Memory B cell (primary cell): Measurements from ENCODE around the gene CACNB3.
"Not testable (repeated sequence)": the region's sequence is repeated elsewhere in the genome, so short reads cannot be mapped to it uniquely, and the experiment has no call there.

Experiments used
- ATAC-seq: fragments of 150-1000 bp; cut with Tn5 transposase; 2 replicates; pipeline ENCODE4 v1.10.0; 2021; ENCODE audit warnings: low read depth, mild to moderate bottlenecking, moderate library complexity
- DNase-seq, 2 donors: peaks; one replicate each; pipeline ENCODE4 v3.0.0; 2022; ENCODE audit warnings: low spot score in 2 of 2
- H3K27ac Mint-ChIP-seq: one replicate; pipeline ENCODE4 v1.8.0; 2022; ENCODE audit warnings: mild to moderate bottlenecking, moderate library complexity, mixed read lengths
- H3K27me3 Mint-ChIP-seq: one replicate; pipeline ENCODE4 v1.8.0; 2022; ENCODE audit warnings: mixed read lengths
- H3K36me3 Mint-ChIP-seq: one replicate; pipeline ENCODE4 v1.8.0; 2022; ENCODE audit warnings: mild to moderate bottlenecking, mixed read lengths
- H3K4me1 Mint-ChIP-seq: one replicate; pipeline ENCODE4 v1.8.0; 2022; ENCODE audit warnings: mixed read lengths
- H3K4me3 Mint-ChIP-seq: one replicate; pipeline ENCODE4 v1.8.0; 2022; ENCODE audit warnings: mild to moderate bottlenecking, moderate library complexity, mixed read lengths
- H3K9me3 Mint-ChIP-seq: one replicate; pipeline ENCODE4 v1.8.0; 2022; ENCODE audit warnings: mixed read lengths

Gene CACNB3

DNA sequence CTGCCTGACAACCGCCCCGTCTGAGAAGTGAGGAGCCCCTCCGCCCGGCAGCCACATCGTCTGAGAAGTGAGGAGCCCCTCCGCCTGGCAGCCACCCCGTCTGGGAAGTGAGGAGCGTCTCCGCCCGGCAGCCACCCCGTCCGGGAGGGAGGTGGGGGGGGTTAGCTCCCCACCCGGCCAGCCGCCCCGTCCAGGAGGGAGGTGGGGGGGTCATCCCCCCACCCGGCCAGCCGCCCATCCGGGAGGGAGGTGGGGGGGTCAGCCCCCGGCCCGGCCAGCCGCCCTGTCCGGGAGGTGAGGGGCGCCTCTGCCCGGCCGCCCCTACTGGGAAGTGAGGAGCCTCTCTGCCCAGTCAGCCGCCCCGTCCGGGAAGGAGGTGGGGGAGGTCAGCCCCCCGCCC is 23.7 kb downstream of the CACNB3 start:
- not testable (repeated sequence) for H3K4me3 Mint-ChIP-seq, ATAC-seq, DNase-seq, H3K4me1 Mint-ChIP-seq, H3K27ac Mint-ChIP-seq, H3K9me3 Mint-ChIP-seq, H3K27me3 Mint-ChIP-seq
- H3K36me3 Mint-ChIP-seq: peaks cover 26% of the 10 kb centered on the region

- no peaks in the 10 kb centered on the region for H3K9me3 Mint-ChIP-seq
- peak; percentile 92 for ATAC-seq
- H3K4me3 Mint-ChIP-seq: peak within 1 kb of the TSS; percentile 99
- peak within 1 kb of the TSS; percentile 98 for H3K27ac Mint-ChIP-seq
- peak; percentile 70 to 82 for DNase-seq
- H3K36me3 Mint-ChIP-seq: peaks cover 10% of the 10 kb centered on the region
- no peaks in the 10 kb centered on the region for H3K27me3 Mint-ChIP-seq
- H3K4me1 Mint-ChIP-seq: peaks cover 27% of the 10 kb centered on the region
Measured at GRCh38 chr12:48851883-48852733, 33.8 kb downstream of the CACNB3 start, which contains the start of gene DDX23. Gene DDX23 (minus strand): TSS chr12:48852163. CDS start chr12:48845782, 6,381 bp downstream.

- ATAC-seq (peak; percentile 31), DNase-seq (peak; percentile 89 to 91)
- no peaks in the 10 kb centered on the region for H3K27me3 Mint-ChIP-seq
- peaks cover 30% of the 10 kb centered on the region for H3K4me1 Mint-ChIP-seq
- peak overlapping the region; percentile 99 for H3K4me3 Mint-ChIP-seq
- H3K9me3 Mint-ChIP-seq: no peaks in the 10 kb centered on the region
- H3K27ac Mint-ChIP-seq: peak overlapping the region; percentile 98
- H3K36me3 Mint-ChIP-seq: peaks cover 10% of the 10 kb centered on the region
Measured at GRCh38 chr12:48852734-48853688, 34.7 kb downstream of the CACNB3 start.

- Mint-ChIP-seq H3K27ac (no peak overlapping the region), H3K36me3 (peaks cover 7% of the 10 kb centered on the region), H3K27me3 (no peaks in the 10 kb centered on the region), H3K9me3 (no peaks in the 10 kb centered on the region), H3K4me3 (no peak overlapping the region), H3K4me1 (peaks cover 26% of the 10 kb centered on the region)
- ATAC-seq: no peak
- DNase-seq: no peak
Measured at GRCh38 chr12:48854488-48854887, 36.2 kb downstream of the CACNB3 start.

GRCh38 chr12:48854932-48855331 is 36.6 kb downstream of the CACNB3 start:
- not testable (repeated sequence) for H3K27ac Mint-ChIP-seq, H3K9me3 Mint-ChIP-seq, H3K4me3 Mint-ChIP-seq, H3K36me3 Mint-ChIP-seq, ATAC-seq, DNase-seq, H3K27me3 Mint-ChIP-seq
- peaks cover 24% of the 10 kb centered on the region for H3K4me1 Mint-ChIP-seq

DNA sequence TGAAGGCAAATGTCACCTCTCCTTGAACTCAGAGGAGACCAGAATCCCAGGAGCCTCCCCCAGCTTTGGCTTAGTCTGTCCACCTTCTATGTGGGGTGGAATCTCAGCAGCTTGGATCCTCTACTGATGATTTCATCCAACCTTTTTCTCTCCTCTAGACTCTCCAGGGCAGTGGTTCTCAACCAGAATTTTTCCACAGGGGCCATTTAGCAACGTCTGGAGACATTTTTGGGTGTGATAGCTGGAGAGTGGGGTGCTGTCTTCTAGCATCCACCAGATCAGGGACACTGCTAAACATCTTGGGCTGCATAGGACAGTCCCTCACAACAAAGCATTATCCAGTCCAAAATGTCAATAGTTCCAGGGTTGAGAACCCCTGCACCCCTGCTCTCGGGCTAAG is 38.1 kb downstream of the CACNB3 start:
- no peaks in the 10 kb centered on the region for H3K27me3 Mint-ChIP-seq

GRCh38 chr12:48857278-48857994 is 39.1 kb downstream of the CACNB3 start:
- Mint-ChIP-seq H3K4me1 (peaks cover 9% of the 10 kb centered on the region), H3K4me3 (peak overlapping the region; percentile 30), H3K36me3 (peaks cover 7% of the 10 kb centered on the region), H3K27ac (peak overlapping the region; percentile 38), H3K9me3 (no peaks in the 10 kb centered on the region), H3K27me3 (no peaks in the 10 kb centered on the region)
- peak; percentile 75 for ATAC-seq
- peak in 1 of 2 donors; percentile 32 for DNase-seq

More for the DNA sequence above, 38.1 kb downstream of the CACNB3 start:
- Mint-ChIP-seq H3K9me3 (no peaks in the 10 kb centered on the region), H3K4me3 (no peak overlapping the region), H3K27ac (peak overlapping the region; percentile 45), H3K36me3 (peaks cover 3% of the 10 kb centered on the region), H3K4me1 (peaks cover 10% of the 10 kb centered on the region)
- no peak for DNase-seq
- ATAC-seq: no peak

GRCh38 chr12:48858043-48858442 is 39.7 kb downstream of the CACNB3 start:
- Mint-ChIP-seq H3K36me3 (peaks cover 7% of the 10 kb centered on the region), H3K27ac (peak overlapping the region; percentile 38), H3K4me1 (peaks cover 5% of the 10 kb centered on the region), H3K27me3 (peaks cover under 1% of the 10 kb centered on the region), H3K4me3 (no peak overlapping the region), H3K9me3 (no peaks in the 10 kb centered on the region)
- ATAC-seq: no peak
- DNase-seq: no peak

GRCh38 chr12:48859607-48860006 is 41.3 kb downstream of the CACNB3 start:
- Mint-ChIP-seq H3K9me3 (no peaks in the 10 kb centered on the region), H3K4me3 (no peak overlapping the region), H3K27ac (no peak overlapping the region), H3K36me3 (peaks cover 7% of the 10 kb centered on the region), H3K27me3 (peaks cover 3% of the 10 kb centered on the region), H3K4me1 (peaks cover 12% of the 10 kb centered on the region)
- DNase-seq (no peak), ATAC-seq (no peak)

GRCh38 chr12:48860236-48860635 is 41.9 kb downstream of the CACNB3 start:
- not testable (repeated sequence) for H3K4me3 Mint-ChIP-seq
- peaks cover 18% of the 10 kb centered on the region for H3K4me1 Mint-ChIP-seq

DNA sequence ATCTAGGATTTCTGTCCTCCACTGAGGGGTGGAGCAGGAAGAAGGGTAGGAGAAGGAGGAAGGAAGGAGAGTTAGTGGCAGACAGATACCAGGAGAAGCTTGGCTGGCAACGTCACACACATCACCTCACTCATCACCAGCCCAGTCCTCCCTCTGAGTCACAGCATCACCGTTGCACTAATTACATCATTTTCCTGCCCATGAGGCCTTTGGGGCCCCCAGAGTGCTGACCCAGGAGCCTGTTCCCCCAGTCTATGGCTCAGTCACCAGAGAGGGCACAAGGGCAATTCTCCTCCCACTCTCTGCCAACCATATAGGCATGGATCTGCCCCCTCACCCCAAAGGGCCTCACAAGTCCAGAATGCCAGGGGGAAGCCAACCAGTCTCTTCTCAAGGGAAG is 42.8 kb downstream of the CACNB3 start:
- no peak overlapping the region for H3K27ac Mint-ChIP-seq
- H3K27me3 Mint-ChIP-seq: peaks cover 3% of the 10 kb centered on the region
- DNase-seq (no peak), ATAC-seq (no peak)
- H3K9me3 Mint-ChIP-seq: no peaks in the 10 kb centered on the region
- H3K4me3 Mint-ChIP-seq: no peak overlapping the region
- H3K4me1 Mint-ChIP-seq: peaks cover 23% of the 10 kb centered on the region
- peaks cover 7% of the 10 kb centered on the region for H3K36me3 Mint-ChIP-seq

More at GRCh38 chr12:48860236-48860635, 41.9 kb downstream of the CACNB3 start:
- not testable (repeated sequence) for H3K36me3 Mint-ChIP-seq, DNase-seq, H3K27me3 Mint-ChIP-seq, H3K27ac Mint-ChIP-seq, ATAC-seq, H3K9me3 Mint-ChIP-seq

DNA sequence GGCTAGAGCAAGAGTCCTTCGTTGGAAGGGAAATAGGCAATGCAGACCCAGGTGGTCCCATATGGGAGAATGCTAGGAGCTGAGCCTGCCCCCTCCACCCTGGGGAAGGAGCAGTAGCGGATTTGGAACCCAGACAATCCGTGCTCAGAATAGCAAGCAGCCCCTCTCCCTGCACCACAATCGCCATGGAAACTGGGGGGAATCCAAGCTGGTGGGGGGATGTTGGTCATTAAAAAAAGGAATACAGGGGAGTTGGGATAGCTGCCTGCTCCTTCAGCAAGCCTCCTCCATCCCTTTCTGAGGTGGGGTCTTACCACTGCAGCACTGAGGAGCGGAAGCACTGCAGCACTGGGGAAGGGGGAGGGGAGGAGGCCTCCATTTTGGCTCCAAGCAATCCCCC is 44.5 kb downstream of the CACNB3 start:
- H3K27ac Mint-ChIP-seq: no peak overlapping the region
- peaks cover 20% of the 10 kb centered on the region for H3K4me1 Mint-ChIP-seq
- peaks cover 7% of the 10 kb centered on the region for H3K36me3 Mint-ChIP-seq
- no peak for DNase-seq
- no peak for ATAC-seq
- peaks cover 3% of the 10 kb centered on the region for H3K27me3 Mint-ChIP-seq
- peak overlapping the region; percentile 24 for H3K4me3 Mint-ChIP-seq
- H3K9me3 Mint-ChIP-seq: no peaks in the 10 kb centered on the region

DNA sequence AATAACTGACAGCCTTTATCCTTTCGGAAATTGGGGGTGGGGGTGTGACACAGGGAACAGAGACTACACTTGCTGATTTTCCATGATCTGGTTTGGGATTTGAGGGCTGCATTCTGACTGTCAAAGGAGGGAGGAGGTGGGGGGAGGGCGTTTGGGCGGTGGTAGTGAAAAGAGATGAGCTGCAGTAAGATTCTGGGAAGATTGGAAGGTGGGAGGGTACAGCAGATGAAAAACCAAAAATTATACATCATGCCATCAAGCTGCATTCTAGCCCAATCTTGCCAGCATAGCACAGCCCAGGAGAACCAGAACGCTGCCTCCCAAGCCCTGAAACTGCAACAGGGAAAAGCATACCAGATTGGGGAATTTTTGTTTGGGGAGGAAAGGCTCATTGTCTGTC is 45.0 kb downstream of the CACNB3 start:
- peaks cover 7% of the 10 kb centered on the region for H3K36me3 Mint-ChIP-seq
- no peak overlapping the region for H3K4me3 Mint-ChIP-seq
- H3K27ac Mint-ChIP-seq: no peak overlapping the region
- peaks cover 3% of the 10 kb centered on the region for H3K27me3 Mint-ChIP-seq
- H3K4me1 Mint-ChIP-seq: peaks cover 20% of the 10 kb centered on the region
- H3K9me3 Mint-ChIP-seq: no peaks in the 10 kb centered on the region
- ATAC-seq (no peak), DNase-seq (no peak)
